ENCODE results near the gene EGR1. TPM values are rescaled to one million over a fixed set of nuclear protein-coding genes. Genes with fewer than 3 reads are reported as not detected.
A peak's percentile ranks its signal among the peaks of the same experiment; 100 is the strongest.

EGR1 gene
- total RNA-seq, 2 donors from 2014 or later, result 9.9 to 14.2 TPM

DNA sequence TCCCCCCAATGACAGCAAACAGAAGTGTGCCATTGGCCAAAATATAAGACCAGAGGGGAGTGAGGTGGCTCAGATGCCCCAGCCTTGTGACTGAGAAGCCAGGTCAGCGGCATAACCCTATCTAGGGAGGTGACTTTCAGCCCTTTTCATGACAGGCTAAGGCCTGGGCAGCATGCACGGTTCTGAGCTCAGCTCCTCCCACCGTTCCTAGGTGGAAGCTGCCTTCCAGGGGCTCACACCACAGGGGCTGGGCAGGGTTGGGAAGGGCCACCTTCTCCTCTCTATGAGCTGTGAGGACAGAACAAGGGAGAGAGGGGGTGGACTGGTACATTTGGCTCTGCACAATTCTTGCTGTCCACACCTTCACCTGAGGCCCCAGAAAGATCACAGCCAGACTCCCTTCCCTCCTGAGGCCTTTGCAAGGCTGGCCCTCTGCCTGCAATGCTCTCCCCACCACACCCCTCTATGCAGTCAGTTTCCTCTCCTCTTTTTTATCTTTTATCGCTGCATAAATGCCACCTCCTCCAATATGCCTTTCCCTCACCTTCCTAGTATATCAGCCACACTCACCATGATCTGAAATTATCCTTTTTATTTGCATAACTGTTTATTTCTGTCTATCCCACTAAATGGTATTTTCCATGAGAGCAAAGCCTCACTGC is 5.1 kb upstream of the EGR1 start:
- H3K27ac ChIP-seq (ENCODE audit: low read depth, low read length), result no peak overlapping the region
- no peak overlapping the region for H3K4me3 ChIP-seq (ENCODE audit: low read length)
- H3K4me1 ChIP-seq (ENCODE audit: control insufficient read depth, insufficient read depth, low read length), result no peaks in the 10 kb centered on the region
- WGBS, 2 experiments (ENCODE audit: insufficient coverage in 1 of 2, insufficient read length in 1 of 2), result 83 to 89% methylated on average over 2 to 4 of the region's 4 CpGs
- H3K4me1 Mint-ChIP-seq, result peaks cover 15% of the 10 kb centered on the region
- H3K27me3 ChIP-seq (ENCODE audit: control insufficient read depth, insufficient read depth, low read length, poor library complexity, severe bottlenecking), result no peaks in the 10 kb centered on the region
- peaks cover 2% of the 10 kb centered on the region for H3K27me3 Mint-ChIP-seq (ENCODE audit: insufficient read depth)
- H3K36me3 ChIP-seq (ENCODE audit: control insufficient read depth, insufficient read depth, low read length), result no peaks in the 10 kb centered on the region
- no peak overlapping the region for H3K9ac ChIP-seq (ENCODE audit: extremely low read depth, low read length, poor library complexity, severe bottlenecking)
- DNase-seq, result no peak
- H3K9me3 Mint-ChIP-seq, result no peaks in the 10 kb centered on the region
- no peaks in the 10 kb centered on the region for H3K9me3 ChIP-seq (ENCODE audit: control insufficient read depth, low read length)
- no peaks in the 10 kb centered on the region for H3K36me3 Mint-ChIP-seq (ENCODE audit: low read depth)
- H3K27ac Mint-ChIP-seq, result no peak overlapping the region
- no peak for TF ChIP-seq CTCF (conservative IDR thresholded peaks at IDR 0.05)
- H3K4me3 Mint-ChIP-seq, result no peak overlapping the region

GRCh38 chr5:138461343-138462125 is 3.7 kb upstream of the EGR1 start:
- 89 to 94% methylated on average over 11 of the region's 11 CpGs for WGBS, 2 experiments (ENCODE audit: insufficient coverage in 1 of 2, insufficient read length in 1 of 2)
- H3K4me3 Mint-ChIP-seq, result no peak overlapping the region

More at GRCh38 chr5:138461343-138462125, 3.7 kb upstream of the EGR1 start:
- no peak overlapping the region for H3K27ac ChIP-seq (ENCODE audit: low read depth, low read length)
- peaks cover 10% of the 10 kb centered on the region for H3K27me3 ChIP-seq (ENCODE audit: control insufficient read depth, insufficient read depth, low read length, poor library complexity, severe bottlenecking)
- DNase-seq, result peak; percentile 51
- no peak for TF ChIP-seq CTCF (conservative IDR thresholded peaks at IDR 0.05)
- Mint-ChIP-seq H3K4me1 (peaks cover 12% of the 10 kb centered on the region), H3K36me3 (ENCODE audit: low read depth) (no peaks in the 10 kb centered on the region), H3K27me3 (ENCODE audit: insufficient read depth) (peaks cover 7% of the 10 kb centered on the region), H3K27ac (no peak overlapping the region), H3K9me3 (no peaks in the 10 kb centered on the region)
- H3K9ac ChIP-seq (ENCODE audit: extremely low read depth, low read length, poor library complexity, severe bottlenecking), result no peak overlapping the region
- no peak overlapping the region for H3K4me3 ChIP-seq (ENCODE audit: low read length)
- peaks cover 6% of the 10 kb centered on the region for H3K4me1 ChIP-seq (ENCODE audit: control insufficient read depth, insufficient read depth, low read length)
- no peaks in the 10 kb centered on the region for H3K9me3 ChIP-seq (ENCODE audit: control insufficient read depth, low read length)
- H3K36me3 ChIP-seq (ENCODE audit: control insufficient read depth, insufficient read depth, low read length), result no peaks in the 10 kb centered on the region
